ENCODE results near the gene R3HDM4. TPM values are rescaled to one million over a fixed set of nuclear protein-coding genes. Genes with fewer than 3 reads are reported as not detected.

R3HDM4 gene
- total RNA-seq, 4 donors from 2014 or later = 24.1 to 37.3 (median 26.8) TPM

- no peak for TF ChIP-seq CTCF (IDR thresholded peaks at IDR 0.05; ENCODE audit: low read depth)
Observed at GRCh38 chr19:950352-951066, 37.5 kb upstream of the R3HDM4 start.

GRCh38 chr19:948842-949496 is 36.0 kb upstream of the R3HDM4 start:
- no peak for TF ChIP-seq CTCF (IDR thresholded peaks at IDR 0.05; ENCODE audit: low read depth)

- TF ChIP-seq CTCF (IDR thresholded peaks at IDR 0.05; ENCODE audit: low read depth) = no peak
Observed at GRCh38 chr19:947707-948539, 34.9 kb upstream of the R3HDM4 start.

GRCh38 chr19:947090-947706 is 34.2 kb upstream of the R3HDM4 start:
- TF ChIP-seq CTCF (IDR thresholded peaks at IDR 0.05; ENCODE audit: low read depth) = no peak

GRCh38 chr19:945401-946252 is 32.6 kb upstream of the R3HDM4 start:
- TF ChIP-seq CTCF (IDR thresholded peaks at IDR 0.05; ENCODE audit: low read depth) = no peak

- TF ChIP-seq CTCF (IDR thresholded peaks at IDR 0.05; ENCODE audit: low read depth) = no peak
Observed at GRCh38 chr19:944663-945241, 31.7 kb upstream of the R3HDM4 start.
